Measurements from ENCODE around the gene SLC34A3. TPM values are rescaled to one million over a fixed set of nuclear protein-coding genes. Genes with fewer than 3 reads are reported as not detected.

SLC34A3 gene
- total RNA-seq, 4 donors from 2014 or later = not detected

Other genes with a start within 250 kb of the SLC34A3 start
- gene LCNL1, start 247.9 kb upstream of the SLC34A3 start, total RNA-seq = under 1 TPM in 2 of 4 donors, not detected in 2; 0.40 TPM
- gene PAXX, start 238.5 kb upstream of the SLC34A3 start, total RNA-seq = 10 to 100 TPM; 24.2 to 42.6 (median 36.1) TPM
- gene CLIC3, start 234.3 kb upstream of the SLC34A3 start, total RNA-seq = 1 to 10 TPM in 3 of 4 donors, under 1 TPM in 1; 0.81 to 5.4 (median 2.2) TPM
- 10 to 100 TPM; 13.5 to 24.3 (median 19.3) TPM for gene ABCA2, start 202.7 kb upstream of the SLC34A3 start, total RNA-seq
- under 1 TPM in 1 of 4 donors, not detected in 3; 0.20 TPM for gene FUT7, start 198.8 kb upstream of the SLC34A3 start, total RNA-seq
- 10 to 100 TPM; 50.4 to 69.9 (median 59.5) TPM for gene NPDC1, start 184.7 kb upstream of the SLC34A3 start, total RNA-seq
- 1 to 10 TPM in 1 of 4 donors, under 1 TPM in 1, not detected in 2; 0.58 to 1.6 TPM for gene ENTPD2, start 176.8 kb upstream of the SLC34A3 start, total RNA-seq
- gene SAPCD2, start 160.3 kb upstream of the SLC34A3 start, total RNA-seq = 1 to 10 TPM in 1 of 4 donors, under 1 TPM in 3; 0.13 to 1.3 (median 0.19) TPM
- 1 to 10 TPM; 4.2 to 7.3 (median 6.0) TPM for gene UAP1L1, start 153.4 kb upstream of the SLC34A3 start, total RNA-seq
- 10 to 100 TPM; 26.1 to 30.2 (median 29.3) TPM for gene MAN1B1, start 143.9 kb upstream of the SLC34A3 start, total RNA-seq
- 100 to 1,000 TPM in 3 of 4 donors, 10 to 100 TPM in 1; 74.5 to 124 (median 111) TPM for gene DPP7, start 116.2 kb upstream of the SLC34A3 start, total RNA-seq
- under 1 TPM in 2 of 4 donors, not detected in 2; 0.08 to 0.13 TPM for gene GRIN1, start 91.7 kb upstream of the SLC34A3 start, total RNA-seq
- gene LRRC26, start 60.9 kb upstream of the SLC34A3 start, total RNA-seq = 1 to 10 TPM in 1 of 4 donors, not detected in 3; 7.7 TPM
- gene TMEM210, start 58.8 kb upstream of the SLC34A3 start, total RNA-seq = not detected
- gene ANAPC2, start 42.3 kb upstream of the SLC34A3 start, total RNA-seq = 10 to 100 TPM; 11.9 to 32.1 (median 23.7) TPM
- 10 to 100 TPM; 56.8 to 99.0 (median 73.8) TPM for gene SSNA1, start 42.2 kb upstream of the SLC34A3 start, total RNA-seq
- gene TPRN, start 30.2 kb upstream of the SLC34A3 start, total RNA-seq = 10 to 100 TPM in 1 of 4 donors, 1 to 10 TPM in 3; 3.6 to 11.6 (median 6.1) TPM
- 10 to 100 TPM; 21.9 to 36.1 (median 29.1) TPM for gene TMEM203, start 25.3 kb upstream of the SLC34A3 start, total RNA-seq
- 1 to 10 TPM; 4.6 to 9.8 (median 7.6) TPM for gene NDOR1, start 25.2 kb upstream of the SLC34A3 start, total RNA-seq
- 1 to 10 TPM in 3 of 4 donors, not detected in 1; 1.6 to 5.3 (median 3.1) TPM for gene RNF208, start 8.7 kb upstream of the SLC34A3 start, total RNA-seq
- gene CYSRT1, start 5.7 kb upstream of the SLC34A3 start, total RNA-seq = 1 to 10 TPM in 2 of 4 donors, not detected in 2; 1.1 to 5.8 TPM
- gene RNF224, start 3.4 kb upstream of the SLC34A3 start, total RNA-seq = under 1 TPM in 1 of 4 donors, not detected in 3; 0.57 TPM
- gene TUBB4B, start 10.4 kb downstream of the SLC34A3 start, total RNA-seq = 100 to 1,000 TPM; 220 to 488 (median 265) TPM
- gene STPG3, start 20.4 kb downstream of the SLC34A3 start, total RNA-seq = not detected
- 10 to 100 TPM; 36.9 to 58.8 (median 45.2) TPM for gene NELFB, start 24.4 kb downstream of the SLC34A3 start, total RNA-seq
- gene TOR4A, start 46.8 kb downstream of the SLC34A3 start, total RNA-seq = 1 to 10 TPM; 4.7 to 7.4 (median 6.9) TPM
- 10 to 100 TPM in 1 of 4 donors, 1 to 10 TPM in 3; 3.8 to 11.3 (median 4.3) TPM for gene NRARP, start 71.4 kb downstream of the SLC34A3 start, total RNA-seq
- 10 to 100 TPM in 2 of 4 donors, 1 to 10 TPM in 2; 3.7 to 29.7 (median 10.9) TPM for gene EXD3, start 192.3 kb downstream of the SLC34A3 start, total RNA-seq
- gene NOXA1, start 192.5 kb downstream of the SLC34A3 start, total RNA-seq = 1 to 10 TPM; 1.1 to 4.2 (median 3.0) TPM
- gene ENTPD8, start 210.5 kb downstream of the SLC34A3 start, total RNA-seq = under 1 TPM in 1 of 4 donors, not detected in 3; 0.57 TPM
- 10 to 100 TPM; 38.1 to 63.5 (median 49.1) TPM for gene NSMF, start 228.4 kb downstream of the SLC34A3 start, total RNA-seq